ENCODE results near the gene ACSF2. TPM values are rescaled to one million over a fixed set of nuclear protein-coding genes. Genes with fewer than 3 reads are reported as not detected.

ACSF2 gene
- polyA plus RNA-seq, 1 donor = 62.3 TPM

Other genes with a start within 250 kb of the ACSF2 start
- 3,500 TPM for gene COL1A1, start 224.6 kb upstream of the ACSF2 start, polyA plus RNA-seq (ENCODE audit: insufficient read length)
- 0.76 TPM for gene TMEM92, start 151.8 kb upstream of the ACSF2 start, polyA plus RNA-seq (ENCODE audit: insufficient read length)
- 26.2 TPM for gene XYLT2, start 80.1 kb upstream of the ACSF2 start, polyA plus RNA-seq (ENCODE audit: insufficient read length)
- gene MRPL27, start 53.0 kb upstream of the ACSF2 start, polyA plus RNA-seq (ENCODE audit: insufficient read length) = 52.8 TPM
- 4.8 TPM for gene EME1, start 53.0 kb upstream of the ACSF2 start, polyA plus RNA-seq (ENCODE audit: insufficient read length)
- 44.4 TPM for gene LRRC59, start 28.7 kb upstream of the ACSF2 start, polyA plus RNA-seq (ENCODE audit: insufficient read length)
- 4.0 TPM for gene CHAD, start 42.7 kb downstream of the ACSF2 start, polyA plus RNA-seq (ENCODE audit: insufficient read length)
- 37.3 TPM for gene RSAD1, start 52.6 kb downstream of the ACSF2 start, polyA plus RNA-seq (ENCODE audit: insufficient read length)
- 0.52 TPM for gene MYCBPAP, start 82.2 kb downstream of the ACSF2 start, polyA plus RNA-seq (ENCODE audit: insufficient read length)
- 0.97 TPM for gene EPN3, start 106.5 kb downstream of the ACSF2 start, polyA plus RNA-seq (ENCODE audit: insufficient read length)
- 24.3 TPM for gene SPATA20, start 121.0 kb downstream of the ACSF2 start, polyA plus RNA-seq (ENCODE audit: insufficient read length)
- gene CACNA1G, start 134.5 kb downstream of the ACSF2 start, polyA plus RNA-seq (ENCODE audit: insufficient read length) = 6.6 TPM
- gene ABCC3, start 208.7 kb downstream of the ACSF2 start, polyA plus RNA-seq (ENCODE audit: insufficient read length) = 0.39 TPM

Data from forelimb muscle (tissue), 1 donor.